ENCODE results near the gene NXN.
A peak's percentile ranks its signal among the peaks of the same experiment; 100 is the strongest.
"Not testable (repeated sequence)": the region's sequence is repeated elsewhere in the genome, so short reads cannot be mapped to it uniquely, and the experiment has no call there.

The NXN gene

GRCh38 chr17:791829-792228, 187.7 kb downstream of the NXN start:
- no peak for ATAC-seq

DNA sequence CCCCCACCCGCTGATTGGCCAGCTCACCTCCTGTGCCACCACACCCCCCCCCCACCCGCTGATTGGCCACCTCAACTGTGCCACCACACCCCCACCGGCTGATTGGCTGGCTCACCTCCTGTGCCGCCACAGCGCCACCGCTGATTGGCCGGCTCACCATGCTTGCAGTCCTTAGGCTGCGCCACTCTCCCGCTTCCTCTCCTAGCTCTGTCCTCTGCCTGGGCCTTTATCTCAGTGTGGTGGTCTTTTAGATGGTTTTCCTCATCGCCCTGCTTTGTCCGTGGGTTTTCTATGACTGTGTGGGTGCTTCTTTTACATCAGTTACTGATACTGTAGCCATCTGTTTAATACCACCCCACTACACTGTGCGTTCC, 188.7 kb downstream of the NXN start:
- ATAC-seq, result not testable (repeated sequence)

DNA sequence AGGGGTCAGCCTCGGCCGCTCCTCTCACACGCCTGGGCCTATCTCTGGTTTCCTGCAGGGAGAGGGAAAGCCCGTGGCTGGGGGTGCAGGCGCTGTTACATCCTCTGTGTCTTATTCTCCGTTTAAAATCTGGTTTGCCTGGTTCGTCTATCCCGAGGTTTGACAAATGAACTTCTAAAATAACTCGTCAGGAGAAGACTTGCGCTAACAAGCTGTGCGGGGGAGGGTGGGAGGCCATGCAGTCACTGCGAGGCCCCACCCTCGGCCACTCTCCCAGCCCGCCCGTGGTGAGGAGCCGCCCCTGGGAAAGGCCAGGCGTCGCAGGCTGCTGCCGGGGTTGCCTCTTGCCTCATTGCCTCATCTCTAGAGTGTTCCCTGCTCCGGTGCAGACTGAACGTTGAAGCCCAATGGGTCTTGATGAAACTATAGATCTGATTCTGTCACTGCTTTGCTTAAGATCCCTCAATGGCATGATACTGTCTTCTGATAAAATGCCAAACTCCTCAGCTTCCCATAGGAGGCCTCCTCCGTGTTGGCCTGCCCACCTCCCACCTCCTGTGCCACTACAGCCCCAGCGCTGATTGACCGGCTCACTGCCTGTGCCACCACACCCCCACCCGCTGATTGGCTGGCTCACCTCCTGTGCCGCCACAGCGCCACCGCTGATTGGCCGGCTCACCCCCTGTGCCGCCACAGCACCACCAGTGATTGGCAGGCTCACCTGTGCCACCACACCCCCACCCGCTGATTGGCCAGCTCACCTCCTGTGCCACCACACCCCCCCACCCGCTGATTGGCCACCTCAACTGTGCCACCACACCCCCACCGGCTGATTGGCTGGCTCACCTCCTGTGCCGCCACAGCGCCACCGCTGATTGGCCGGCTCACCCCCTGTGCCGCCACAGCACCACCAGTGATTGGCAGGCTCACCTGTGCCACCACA, 189.4 kb downstream of the NXN start:
- ATAC-seq, result not testable (repeated sequence)

- ATAC-seq, result no peak
Observed at GRCh38 chr17:789160-789840, 190.3 kb downstream of the NXN start.

GRCh38 chr17:788551-788950, 191.0 kb downstream of the NXN start:
- ATAC-seq, result no peak

- ATAC-seq, result no peak
Observed at GRCh38 chr17:787641-788221, 191.8 kb downstream of the NXN start.

- not testable (repeated sequence) for ATAC-seq
Observed at GRCh38 chr17:785901-786300, 193.7 kb downstream of the NXN start.

GRCh38 chr17:784143-784542, 195.4 kb downstream of the NXN start:
- no peak for ATAC-seq

GRCh38 chr17:781805-782731, 197.5 kb downstream of the NXN start, which contains the start of the genes GLOD4 and MRM3:
GLOD4 (minus strand) TSS chr17:782280; CDS start chr17:782255, 25 bp downstream.
MRM3 (plus strand) TSS chr17:782353; CDS start chr17:782379, 26 bp downstream.
- ATAC-seq, result peak; percentile 92 to 95

DNA sequence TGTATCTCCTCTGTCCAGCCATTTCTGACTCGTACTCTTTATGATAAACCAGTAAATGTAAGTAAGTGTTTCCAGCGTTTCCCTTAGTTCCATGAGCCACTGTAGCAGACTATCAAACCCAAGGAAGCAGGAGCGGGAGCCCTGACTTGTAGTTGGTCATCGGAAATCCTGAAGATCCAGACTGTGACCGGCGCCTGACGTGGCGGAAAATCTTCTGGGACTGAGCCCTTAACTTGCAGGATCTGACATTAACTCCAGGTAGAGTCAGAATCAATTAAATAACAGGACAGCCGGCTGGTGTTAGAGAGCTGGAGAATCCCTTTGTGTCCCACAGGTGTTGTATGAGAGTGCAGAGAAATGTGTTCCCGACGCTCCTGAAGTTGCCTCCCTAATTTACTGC, 201.5 kb downstream of the NXN start:
- no peak for ATAC-seq

GRCh38 chr17:774313-774584, 205.3 kb downstream of the NXN start:
- no peak for ATAC-seq

GRCh38 chr17:773467-774312, 205.9 kb downstream of the NXN start:
- no peak for ATAC-seq

- ATAC-seq, result no peak
Observed at GRCh38 chr17:773016-773415, 206.6 kb downstream of the NXN start.

- no peak for ATAC-seq
Observed at GRCh38 chr17:767076-767475, 212.5 kb downstream of the NXN start.

- no peak for ATAC-seq
Observed at GRCh38 chr17:760371-760770, 219.2 kb downstream of the NXN start.

GRCh38 chr17:759964-760363, 219.6 kb downstream of the NXN start:
- no peak for ATAC-seq

DNA sequence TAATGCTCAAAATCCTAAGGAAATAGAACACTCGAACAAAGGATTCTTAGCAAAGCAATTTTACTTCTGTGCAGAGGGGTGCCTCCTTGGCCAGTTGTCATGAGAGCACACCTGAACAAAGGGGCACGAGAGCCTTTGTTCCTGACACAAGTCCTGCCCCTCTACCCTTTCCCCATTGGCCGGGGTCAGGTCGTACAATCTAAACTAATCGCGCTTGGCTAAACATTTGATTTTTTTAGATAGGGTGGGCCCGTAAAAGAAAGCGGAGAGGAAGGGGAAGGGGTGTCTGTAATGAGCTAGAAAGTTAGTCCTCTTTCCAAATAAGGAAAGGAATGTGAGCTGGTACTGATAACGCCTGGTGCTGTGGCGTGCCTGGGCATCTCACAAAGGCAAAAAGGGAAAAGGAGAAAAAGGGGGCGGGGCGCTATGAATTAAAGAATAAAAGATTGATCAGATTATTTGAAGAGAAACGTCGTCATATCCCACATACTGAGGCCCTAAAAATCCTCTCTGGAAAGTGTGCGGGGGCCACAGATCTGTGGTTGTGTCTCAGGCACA, 223.5 kb downstream of the NXN start:
- ATAC-seq, result not testable (repeated sequence)

DNA sequence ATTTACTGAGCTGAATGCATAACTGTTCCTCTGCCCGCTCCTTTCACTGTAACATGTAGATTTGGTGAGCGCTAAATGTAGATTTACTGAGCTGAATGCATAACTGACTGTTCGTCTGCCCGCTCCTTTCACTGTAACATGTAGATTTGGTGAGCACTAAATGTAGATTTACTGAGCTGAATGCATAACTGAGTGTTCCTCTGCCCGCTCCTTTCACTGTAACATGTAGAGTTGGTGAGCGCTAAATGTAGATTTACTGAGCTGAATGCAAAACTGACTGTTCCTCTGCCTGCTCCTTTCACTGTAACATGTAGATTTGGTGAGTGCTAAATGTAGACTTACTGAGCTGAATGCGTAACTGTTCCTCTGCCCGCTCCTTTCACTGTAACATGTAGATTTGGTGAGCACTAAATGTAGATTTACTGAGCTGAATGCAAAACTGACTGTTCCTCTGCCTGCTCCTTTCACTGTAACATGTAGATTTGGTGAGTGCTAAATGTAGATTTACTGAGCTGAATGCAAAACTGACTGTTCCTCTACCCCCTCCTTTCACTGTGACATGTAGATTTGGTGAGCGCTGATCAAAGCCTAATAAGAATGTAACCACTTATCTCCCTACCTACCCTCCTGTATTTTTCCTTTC, 224.1 kb downstream of the NXN start:
- ATAC-seq, result not testable (repeated sequence)

DNA sequence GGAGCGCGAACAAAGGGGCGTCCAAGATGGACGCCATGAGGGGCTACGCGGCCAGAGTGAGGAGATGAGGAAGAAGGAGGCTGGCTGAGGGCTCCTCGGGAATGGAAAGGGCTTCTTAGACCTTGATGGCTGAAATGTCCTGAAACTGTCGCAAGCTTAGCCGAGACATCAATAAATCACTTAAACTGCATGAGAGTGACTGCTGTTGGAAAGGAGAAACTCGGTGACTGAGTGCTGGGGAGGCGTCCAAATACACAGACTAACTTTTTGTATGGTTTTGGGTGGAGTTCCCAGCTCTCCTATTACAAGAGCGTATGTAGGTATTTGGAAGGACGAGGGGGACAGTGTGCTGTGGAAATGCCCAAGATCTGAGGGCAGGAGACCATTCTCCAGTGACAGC, 226.2 kb downstream of the NXN start:
- ATAC-seq, result no peak

GRCh38 chr17:752620-753219, 226.9 kb downstream of the NXN start:
- peak; percentile 3 to 7 for ATAC-seq
